ENCODE results near the gene SPINT1.

SPINT1 gene

GRCh38 chr15:40861147-40861546 lies 17.3 kb downstream of the SPINT1 start:
- peak; percentile 17 for DNase-seq

DNA sequence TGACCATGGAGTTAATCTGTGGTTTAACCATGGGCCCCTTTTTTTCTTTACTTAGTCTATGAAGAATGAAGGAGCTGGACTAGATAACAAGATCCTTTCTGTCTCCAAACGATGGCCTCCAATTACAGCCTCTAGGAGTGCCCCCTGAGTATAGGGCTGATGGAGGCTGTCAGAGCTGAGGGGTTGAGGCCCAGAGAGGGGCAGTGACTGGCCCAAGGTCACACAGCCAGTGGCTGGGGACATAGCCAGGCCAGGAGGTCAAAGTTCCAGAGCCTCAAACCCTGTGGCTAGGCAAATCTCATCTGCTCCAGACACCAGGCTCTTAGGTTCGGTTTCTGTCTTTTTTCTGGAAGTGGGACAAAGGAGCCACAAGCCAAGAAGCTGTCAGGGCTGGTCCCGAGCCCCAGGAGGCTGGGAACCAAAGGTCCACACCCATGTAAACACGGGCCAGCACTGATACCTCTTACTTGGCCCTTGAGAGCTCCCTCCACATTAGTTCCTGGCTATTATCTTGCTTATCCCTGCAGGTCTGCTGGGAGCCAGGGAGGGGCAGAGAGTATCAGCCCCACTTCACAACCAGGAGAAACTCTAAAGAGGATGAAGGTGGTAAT lies 19.9 kb downstream of the SPINT1 start:
- no peak for DNase-seq

- DNase-seq, result no peak
Observed at GRCh38 chr15:40867199-40867598, 23.4 kb downstream of the SPINT1 start.

DNA sequence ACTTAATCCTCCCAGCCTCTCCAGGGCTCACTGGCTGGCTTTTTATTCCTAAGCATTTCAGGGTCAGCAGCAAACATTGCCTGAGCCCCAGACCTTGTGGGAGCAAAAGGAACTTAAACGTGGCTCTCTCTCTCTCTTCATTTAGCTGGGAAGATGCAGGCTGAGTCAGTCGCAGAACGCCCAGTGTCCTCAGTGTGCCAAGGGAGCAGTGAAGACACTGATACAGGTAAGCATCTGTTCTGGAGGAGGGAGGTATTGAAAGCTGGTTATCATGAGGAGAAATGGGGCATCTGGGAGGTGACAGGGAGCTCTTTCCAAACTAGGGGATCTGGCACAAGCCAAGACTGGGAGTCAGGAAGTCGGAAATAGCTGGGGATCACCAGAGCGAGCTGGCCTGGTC lies 25.8 kb downstream of the SPINT1 start:
- DNase-seq, result no peak

GRCh38 chr15:40870716-40871115 lies 26.9 kb downstream of the SPINT1 start:
- DNase-seq, result peak; percentile 74

DNA sequence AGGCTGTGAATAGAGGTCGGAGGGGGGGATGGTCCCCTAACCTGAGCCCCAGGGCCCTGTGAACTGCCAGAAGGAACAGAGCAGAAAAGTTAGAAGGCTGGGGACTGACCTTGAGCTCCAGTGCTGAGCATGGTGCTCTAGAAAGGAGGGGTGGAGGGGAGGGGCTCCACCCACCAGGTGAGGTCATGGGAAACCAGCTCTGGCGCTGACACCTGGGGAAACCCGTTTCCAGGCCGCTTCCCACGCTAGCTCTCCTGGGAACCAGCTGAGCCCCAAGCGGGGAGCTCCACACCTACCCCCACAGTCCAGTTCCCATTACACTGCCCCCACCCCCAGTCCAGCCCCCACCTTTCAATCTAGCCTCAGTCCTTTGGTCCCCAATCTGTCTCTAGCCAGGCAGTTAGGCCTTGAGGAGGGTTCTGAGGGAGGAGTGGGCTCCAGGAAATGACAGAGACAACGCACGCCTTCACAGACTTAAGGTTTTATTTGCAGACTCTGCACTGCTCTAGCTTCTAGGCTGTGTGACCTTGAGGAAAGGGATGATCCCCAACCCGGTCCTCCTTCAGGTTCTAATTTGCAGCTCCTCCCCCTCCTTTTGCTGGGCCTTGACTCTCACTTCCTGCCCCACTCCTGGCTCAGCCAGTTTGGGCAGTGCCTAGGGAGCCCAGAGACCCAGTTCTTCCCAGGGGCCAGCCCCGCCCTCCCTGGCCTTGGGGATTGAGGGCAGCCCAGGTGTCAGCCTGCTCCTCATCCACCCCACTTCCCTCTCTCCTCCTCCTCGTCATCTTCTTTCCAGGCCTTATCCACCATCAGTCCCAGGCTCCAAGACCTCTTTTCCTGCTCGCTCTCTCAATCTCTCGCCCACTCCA lies 28.1 kb downstream of the SPINT1 start:
- DNase-seq, result peak; percentile 77

GRCh38 chr15:40872791-40873693 lies 29.2 kb downstream of the SPINT1 start:
- no peak for DNase-seq

DNA sequence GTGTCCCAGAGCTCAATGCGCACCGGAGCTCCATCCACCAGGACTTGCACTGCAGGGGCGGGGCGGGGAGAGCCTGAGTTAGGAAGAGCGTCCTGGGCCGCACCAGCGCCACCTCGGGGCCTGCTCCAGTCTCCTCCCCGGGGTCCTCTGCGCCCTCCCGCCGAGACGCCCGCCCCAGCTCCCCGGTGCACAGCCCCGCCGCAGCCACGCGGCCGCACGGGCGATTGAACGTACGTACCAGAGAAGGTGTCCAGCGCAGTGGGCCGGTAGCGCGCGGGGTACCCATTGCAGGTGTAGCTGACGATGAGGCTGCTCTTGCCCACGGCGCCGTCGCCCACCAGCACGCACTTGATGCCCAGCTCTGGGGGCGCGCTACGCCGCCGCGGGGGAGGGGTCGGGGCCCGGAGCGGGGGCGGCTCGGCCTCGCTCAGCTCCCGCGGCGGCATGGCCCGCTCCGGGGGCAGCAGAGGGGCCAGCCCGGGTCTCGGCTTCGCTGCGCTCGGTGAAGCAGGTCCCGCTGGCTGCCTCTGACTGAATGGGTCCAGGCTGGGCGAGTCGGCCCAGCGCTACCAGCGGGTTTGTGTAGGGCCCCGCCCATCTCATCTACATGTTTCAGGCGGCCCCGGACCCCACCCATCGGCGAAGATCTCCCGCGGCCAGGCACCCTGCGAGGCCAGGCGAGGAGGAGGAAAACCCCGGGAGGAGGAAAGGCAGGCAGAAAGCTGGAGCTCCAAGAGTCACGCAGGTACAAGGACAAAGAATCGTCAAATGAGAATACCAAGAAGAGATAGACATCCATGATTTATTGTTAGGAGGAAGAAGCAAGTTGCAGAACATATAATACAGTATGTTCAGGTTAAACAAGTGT lies 30.1 kb downstream of the SPINT1 start, which contains the start of gene RHOV:
TSS of gene RHOV (minus strand) at position 541 of the 868 bp plus-strand sequence. CDS start at position 446, 95 bp downstream.
- peak; percentile 90 for DNase-seq

DNA sequence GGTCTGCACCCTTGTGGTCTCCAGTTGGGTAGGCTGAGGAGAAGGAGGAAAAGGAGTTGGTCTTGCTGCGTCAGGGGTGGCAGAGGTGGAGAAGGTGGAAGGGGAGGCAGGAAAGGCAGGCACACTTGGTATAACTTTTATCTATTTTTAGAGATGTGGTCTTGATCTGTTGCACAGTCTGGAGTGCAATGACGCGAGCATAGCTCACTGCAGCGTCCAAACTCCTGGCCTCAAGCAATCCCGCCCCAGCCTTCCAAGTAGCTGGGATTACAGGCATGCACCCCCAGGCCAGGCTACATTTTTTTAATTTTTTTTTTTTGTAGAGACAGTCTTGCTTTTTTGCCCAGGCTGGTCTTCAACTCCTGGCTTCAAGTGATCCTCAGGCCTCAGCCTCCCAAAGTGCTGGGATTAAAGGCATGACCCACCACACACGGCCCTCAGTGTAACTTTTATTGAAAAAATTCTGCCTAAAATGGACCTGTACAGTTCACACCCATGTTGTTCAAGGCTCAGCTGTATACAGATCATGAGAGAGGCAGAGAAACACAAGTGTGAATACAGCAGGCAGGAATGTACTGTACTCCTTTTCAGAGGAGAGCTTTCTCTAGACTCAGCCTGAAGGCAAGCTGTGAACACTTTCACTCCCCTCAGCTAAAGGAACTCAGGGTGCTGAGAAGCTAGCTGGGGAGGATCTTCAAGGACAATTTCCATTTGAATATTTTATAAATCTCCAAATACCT lies 32.3 kb downstream of the SPINT1 start:
- DNase-seq, result no peak

DNA sequence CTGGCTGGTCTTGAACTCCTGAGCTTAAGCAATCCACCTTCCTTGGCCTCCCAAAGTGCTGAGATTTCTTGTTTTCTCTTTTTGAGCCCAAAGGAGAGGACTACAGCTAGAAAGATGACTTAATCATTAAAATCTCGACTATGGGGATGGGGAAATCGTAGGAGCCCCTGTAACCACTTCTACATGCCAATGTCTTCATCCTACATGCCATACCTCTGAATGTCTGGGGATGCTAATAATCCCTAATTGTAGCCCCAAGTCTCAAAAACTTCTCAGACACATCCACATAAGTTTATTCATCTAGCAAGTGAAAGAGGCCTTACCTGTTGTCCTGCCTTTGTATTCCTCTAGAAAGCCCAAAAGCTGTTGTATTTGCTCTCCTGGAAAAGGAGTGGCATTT lies 33.8 kb downstream of the SPINT1 start:
- DNase-seq, result no peak

GRCh38 chr15:40878785-40879184 lies 34.9 kb downstream of the SPINT1 start:
- DNase-seq, result peak; percentile 38

DNA sequence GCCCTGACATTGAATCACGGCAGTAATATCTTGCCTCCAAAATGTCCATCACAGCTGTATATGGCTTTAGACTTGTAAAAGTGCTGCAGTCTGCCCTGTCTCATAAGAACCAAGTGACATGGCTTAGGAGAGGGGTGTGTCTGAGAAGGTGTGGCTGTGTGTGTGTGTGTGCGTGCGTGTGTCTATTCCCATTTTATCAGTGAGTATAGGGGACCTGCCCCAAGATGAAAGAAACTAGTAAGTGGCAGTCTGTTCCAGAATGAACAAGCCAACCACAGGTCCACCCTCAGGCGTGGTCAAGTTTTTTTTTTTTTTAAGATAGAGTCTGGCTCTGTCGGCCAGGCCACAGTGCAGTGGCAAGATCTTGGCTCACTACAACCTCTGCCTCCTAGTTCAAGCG lies 35.8 kb downstream of the SPINT1 start:
- no peak for DNase-seq

DNA sequence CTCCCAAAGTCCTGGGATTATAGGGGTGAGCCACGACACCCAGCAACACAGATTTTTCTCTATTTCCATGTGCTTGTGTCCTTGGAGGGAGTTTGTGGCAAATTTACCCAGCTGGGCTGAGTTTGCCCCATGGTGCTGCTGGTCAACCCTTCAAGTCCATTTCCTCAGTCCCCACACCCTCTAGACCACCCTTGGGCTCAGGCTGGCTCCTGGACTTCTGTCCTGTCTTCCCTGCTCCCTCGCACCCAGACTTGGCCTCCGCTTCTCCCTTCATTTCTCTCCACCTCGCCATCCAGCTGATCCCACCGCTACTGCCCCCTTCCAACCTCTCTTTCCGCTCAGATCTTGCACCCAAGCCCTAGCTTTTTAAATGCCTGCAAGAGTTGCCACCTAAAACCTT lies 37.5 kb downstream of the SPINT1 start:
- DNase-seq, result no peak

DNA sequence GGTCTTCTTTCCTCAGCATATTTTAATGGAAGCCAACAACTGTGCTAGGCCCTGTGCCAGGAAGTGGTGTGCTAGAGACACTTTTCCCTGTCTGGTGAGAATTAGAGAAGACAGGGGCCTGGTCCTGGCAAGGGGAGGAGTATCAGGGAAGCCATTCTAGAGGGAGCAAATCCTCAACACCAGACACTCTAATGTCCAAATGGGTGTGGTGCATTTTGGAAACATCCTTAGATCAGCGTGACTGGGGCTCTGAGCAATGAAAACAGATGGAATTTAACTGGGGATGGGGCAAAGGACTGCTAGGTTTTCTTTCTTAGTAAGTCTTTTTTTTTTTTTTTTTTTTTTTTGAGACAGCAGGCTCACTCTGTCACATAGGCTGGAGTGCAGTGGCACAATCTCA lies 42.7 kb downstream of the SPINT1 start:
- DNase-seq, result no peak

DNA sequence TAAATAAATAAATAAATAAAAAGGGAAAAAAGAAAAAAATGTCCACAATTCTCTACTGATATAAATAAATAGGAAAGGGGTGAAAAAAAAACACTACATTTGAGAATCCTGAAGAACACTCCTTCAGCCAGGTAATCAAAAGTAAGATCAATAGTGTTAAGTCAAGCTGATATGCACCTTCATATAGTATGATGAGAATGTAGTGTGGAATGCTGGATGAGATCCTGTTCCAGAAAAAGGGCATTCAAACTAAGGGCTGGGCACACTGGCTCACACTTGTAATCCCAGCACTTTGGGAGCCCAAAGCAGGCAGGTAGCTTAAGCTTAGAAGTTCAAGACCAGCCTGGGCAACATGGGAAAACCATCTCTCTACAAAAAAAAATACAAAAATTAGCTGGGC lies 45.3 kb downstream of the SPINT1 start:
- DNase-seq, result no peak

DNA sequence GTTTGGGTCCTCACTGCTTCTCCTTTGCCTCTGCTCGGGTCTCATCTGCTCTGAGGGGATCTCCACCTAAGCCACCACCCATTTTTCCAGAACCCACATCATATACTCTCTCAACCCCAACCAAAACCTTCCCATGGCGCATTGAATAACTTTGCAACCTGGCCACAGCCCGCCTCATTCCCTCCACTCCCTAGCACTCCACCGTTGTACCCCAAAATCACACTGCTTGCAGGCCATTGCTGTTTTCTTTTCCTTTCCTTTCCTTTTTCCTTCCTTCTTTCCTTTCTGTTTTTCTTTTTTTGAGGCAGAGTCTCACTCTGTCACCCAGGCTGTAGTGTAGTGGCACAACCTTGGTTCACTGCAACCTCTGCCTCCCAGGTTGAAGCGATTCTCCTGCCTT lies 47.3 kb downstream of the SPINT1 start:
- DNase-seq, result no peak

- DNase-seq, result peak; percentile 86
Observed at GRCh38 chr15:40891810-40892446, 48.1 kb downstream of the SPINT1 start.

DNA sequence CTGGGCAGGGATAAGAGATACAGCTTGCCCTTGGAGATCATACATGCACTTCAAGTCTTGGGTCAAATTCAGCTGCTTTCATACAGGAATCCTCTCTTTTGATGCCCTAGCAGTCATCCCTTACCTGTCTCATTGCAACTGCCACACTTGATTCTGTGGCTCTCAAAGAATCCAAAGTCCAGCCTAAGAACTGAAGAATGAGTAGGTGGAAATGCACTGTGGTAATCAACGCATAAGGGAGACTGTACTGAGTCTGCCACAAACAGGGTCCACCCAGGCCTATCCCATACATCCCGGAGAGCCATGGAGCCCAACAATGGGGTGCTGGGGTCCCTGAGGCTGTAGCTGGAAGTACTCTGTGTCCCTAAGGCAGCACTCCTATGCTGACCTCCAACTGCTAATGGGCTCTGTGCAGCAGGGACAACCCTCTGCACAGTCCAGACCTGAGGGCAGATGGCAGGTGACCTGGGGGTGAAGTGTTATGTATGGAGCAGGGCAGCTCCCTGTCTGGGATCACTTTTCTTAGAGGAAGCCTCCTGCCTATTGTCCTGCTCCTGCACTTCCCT lies 48.7 kb downstream of the SPINT1 start:
- DNase-seq, result no peak

DNA sequence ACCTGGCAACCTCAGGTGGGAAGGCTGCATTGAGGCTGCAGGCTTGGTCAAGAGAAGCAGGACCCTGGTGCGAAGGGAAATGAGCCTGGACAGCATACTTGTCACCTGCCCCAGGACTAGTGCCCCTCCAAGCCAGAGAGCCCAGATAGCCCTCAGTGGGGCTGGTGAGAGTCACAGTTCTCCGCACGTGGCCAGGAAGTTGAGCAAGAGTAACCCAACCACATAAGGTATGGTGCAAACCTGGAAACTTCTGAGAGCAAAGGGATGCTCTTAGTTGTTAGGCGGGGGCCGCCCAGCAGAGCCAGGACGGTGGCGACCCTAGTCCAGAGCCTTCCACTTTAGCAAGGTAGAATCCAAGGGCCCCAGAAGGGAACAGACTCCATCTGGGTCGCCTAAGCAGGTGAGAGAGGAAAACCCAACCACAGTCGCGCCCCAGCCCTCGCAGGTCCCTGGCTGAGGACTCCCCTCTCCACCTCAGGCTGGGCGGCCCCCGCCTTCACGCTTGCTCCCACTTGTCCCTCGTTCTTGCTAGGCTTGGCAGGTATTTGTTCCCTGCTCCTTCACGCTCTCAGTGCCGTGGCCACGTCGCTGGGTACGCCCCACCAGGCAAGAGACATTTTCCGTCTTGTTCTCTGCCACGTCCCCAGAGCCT lies 49.3 kb downstream of the SPINT1 start:
- no peak for DNase-seq
